Suppressor macrophage (primary cell): ENCODE results near the gene GRIP2.

ENCODE experiments used
- DNase-seq, 4 experiments: peaks; one replicate each; pipeline ENCODE4 v3.0.0-alpha.2; 2020 to 2022

GRIP2 gene

DNA sequence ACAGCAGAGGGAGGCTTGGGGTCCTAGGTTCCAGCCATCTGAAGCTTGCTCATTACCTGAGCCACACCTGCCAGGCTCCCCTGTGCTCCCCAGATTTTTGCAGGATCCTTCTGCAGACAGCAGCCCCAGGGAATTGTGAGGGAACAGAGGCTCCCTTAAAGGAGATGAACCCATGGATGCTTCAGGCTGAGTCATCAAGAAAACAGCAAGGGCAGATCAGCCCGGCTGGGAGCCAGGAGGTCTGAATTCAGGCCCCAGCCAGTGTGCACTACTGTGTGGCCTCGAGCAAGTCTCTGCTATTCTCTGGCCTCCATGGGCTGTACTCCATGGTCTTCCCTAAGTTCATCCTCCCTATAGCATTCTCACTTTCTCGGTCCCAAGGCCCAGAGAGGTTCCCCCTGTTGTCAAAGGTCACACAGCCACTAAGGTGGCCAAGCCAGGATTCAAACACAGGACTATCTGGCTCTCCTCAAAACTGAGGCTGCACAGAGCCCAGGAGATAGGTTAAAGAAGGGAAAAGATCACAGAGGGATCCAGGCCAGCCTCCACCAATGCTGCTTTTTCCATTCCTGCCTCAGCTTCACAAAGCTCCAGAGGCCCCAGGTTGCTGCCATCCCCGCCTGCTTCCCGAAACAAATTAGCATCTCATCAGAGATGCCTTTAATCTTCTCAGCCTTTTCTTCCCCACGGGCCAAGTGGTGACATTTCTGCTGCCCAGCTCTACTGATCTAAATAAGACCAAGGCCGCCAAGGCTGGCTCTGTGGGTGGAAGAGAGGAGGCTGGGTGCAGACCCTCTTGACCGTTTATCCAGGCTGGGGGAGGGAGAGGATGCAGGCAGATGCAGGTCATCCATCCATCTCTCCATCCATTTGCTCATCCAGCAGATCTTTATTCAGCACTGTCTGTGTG, 21.2 kb upstream of the GRIP2 start:
- no peak for DNase-seq

DNA sequence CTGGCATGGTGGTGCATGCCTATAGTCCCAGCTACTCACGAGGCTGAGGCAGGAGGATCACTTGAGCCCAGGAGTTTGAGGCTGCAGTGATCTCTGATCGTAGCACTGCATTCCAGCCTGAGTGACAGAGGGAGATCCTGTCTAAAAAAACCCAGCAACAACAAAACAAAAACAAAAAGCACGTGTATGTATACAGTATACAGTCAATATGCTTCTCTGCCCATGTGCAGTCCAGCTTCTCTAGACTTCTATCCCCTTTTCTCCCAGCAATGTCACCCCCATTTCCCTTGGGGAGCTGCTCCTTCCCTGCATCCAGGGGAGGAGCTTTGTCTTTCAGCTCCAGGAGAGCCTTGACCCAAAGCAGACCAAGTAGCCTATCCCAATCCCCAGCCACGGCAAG, 20.0 kb upstream of the GRIP2 start:
- no peak for DNase-seq

DNA sequence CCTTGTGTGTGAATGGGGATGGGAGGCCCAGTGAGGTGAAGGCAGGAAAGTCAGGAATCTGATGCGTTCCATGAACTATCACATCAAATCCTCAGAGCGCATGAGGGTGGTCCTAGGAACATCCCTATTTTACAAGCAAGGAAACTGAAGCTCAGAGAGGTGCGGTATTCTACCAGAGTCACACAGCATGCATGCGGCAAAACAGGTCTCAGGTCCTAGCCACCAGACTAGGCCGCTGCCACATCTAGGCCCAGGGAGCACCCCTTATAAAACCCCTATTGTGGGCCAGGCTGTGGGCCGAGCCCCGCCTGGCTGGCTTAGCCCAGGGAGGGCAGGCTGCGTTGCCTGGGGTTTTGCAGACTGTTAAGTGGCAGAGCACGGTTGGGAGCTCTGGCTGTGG, 17.9 kb upstream of the GRIP2 start:
- DNase-seq, result no peak

DNA sequence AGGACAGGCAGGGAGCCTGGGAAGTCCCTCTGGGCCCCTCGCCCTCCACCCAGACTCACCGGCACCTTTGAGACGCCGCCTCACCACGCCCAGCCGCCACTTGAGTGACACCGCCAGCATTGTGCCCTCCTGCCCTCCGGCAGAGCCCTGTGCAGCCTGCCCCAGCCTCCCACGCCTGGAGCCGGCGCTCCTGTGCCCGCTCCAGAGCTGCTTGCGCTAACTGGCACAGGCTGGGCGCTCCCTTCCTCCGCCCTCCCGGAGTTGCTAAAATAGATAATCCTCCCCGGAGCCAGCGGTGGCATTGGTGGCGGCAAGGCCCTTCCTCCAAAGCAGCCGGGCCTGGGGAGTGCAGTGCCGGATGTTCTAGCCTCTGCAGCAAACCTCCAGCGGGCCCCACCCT, 15.7 kb upstream of the GRIP2 start:
- peak in 1 of 4 experiments; percentile 27 for DNase-seq

DNA sequence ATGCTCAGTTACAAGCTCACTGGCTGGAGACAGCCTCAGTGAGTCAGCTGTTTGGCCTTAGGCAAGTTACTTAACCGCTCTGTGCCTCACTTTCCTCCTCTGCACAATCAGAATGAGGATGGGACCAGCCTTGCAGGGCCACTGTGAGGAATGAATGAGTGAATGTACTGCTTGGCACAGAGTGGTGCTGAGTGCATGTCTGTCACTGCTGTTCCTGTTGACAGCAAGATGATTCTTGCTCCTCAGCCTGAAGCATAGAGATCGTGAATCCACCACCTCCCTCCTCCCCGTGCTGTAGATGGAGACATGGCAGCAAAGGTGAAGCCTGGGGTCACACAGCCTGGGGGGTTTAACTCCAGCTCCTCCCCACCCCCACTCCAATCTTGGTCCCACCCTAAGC, 14.6 kb upstream of the GRIP2 start:
- DNase-seq, result no peak

DNA sequence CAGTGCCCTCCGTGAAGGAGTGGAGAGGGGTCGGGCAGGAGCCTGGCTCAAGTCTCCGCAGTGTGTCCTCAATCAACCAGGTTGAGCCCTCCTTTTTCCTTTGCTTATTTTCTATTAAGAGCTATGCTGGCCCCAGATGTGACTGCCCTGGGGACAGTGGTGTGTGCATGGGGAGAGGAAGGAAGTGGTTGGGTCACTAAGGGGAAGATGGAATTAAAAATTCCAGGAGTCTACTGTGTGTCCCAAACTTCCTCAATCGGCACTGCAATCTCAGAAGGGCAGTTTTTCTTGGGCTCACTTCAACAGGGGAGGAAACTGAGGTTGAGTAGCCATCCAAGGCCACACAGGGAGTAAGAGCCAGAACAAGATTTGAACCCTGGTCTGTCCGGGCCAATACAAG, 13.7 kb upstream of the GRIP2 start:
- peak; percentile 33 to 72 (median 59) for DNase-seq

DNA sequence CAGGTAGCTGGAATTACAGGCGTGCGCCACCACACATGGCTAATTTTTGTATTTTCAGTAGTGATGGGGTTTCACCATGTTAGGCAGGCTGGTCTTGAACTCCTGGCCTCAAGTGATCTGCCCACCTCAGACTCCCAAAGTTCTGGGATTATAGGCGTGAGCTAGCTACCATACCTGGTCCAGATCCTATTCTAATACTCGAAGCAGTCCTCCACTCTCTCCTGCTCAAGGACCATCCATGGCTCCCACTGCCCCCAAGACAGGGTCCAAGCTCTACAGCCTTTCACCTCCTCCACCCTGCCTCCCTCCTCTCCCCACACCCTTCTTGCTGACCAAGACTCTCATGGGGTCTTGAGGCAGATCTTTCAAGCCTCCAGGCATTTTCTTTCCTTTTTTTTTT, 12.6 kb upstream of the GRIP2 start:
- DNase-seq, result no peak

DNA sequence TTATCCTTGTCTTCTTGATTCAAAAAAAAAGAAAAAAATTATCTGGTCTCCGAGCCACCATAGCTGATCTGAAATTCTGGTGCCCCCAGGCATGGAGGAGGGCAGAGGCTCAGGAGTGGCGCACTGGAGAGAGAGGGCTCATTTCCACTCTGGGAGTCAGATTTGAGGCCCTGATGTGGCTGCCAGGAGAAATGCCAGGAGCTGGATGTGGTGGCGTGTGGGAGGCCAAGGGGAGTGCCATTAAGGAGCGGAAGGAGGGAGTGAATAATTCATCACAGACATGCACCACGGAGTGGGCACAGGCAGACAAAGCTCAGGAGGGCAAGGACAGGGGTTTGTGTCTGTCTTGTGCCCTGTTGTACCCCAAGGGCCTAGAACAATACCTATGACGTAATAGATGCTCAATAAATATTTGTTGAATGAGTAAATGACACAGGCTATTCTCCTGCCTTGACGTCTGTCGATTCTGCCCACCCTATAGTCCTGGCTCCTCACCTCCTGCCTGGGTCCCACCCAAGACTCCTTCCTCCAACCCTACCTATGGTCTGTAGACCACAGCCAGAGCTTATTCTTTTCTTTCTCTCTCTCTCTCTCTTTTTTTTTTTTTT, 12.0 kb upstream of the GRIP2 start:
- no peak for DNase-seq

DNA sequence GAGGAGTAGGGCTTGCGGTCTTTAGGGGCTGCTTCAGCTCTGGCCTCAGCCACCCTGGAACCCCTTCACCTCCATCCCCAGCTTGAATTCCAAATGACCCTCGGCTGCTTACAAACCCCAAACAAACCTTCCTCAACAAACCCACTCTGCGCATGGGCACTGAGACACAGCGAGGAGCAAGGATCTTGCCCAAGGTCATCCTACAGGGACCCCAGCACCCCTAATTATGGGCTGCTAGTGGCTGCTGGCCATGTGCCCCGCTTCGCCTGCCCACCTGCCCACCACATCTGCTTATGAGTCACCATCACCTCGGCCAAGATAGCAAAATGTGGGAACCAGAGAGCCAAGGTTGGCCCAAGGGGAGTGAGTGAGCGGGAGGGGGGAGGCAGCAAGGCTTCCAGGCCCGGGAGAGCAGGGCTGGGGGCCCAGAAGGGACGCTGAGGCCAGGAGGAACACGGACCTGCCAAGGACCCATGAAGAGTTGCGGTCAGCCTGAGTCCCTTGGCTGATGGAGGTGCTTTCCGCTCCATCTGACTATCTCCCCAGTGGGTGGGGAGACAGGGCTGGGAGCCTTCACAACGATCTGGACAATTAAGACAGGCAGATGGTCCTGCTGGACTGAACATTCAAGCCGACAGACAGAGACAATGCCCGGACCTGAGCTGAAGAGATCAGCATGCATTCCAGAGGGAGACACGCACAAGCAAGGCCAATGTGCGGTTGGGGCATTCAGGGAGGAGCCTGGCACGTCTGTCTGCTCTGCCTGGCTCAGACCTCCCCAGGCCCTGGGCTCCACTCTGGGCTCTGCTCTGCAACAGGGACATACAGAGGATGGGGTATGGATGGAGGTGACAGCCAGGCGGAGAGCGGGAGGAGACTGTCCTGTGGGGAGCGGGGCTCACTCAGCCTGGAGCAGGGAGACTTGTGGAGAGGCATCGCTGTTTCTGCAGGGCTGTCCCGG, 10.8 kb upstream of the GRIP2 start:
- DNase-seq, result no peak

DNA sequence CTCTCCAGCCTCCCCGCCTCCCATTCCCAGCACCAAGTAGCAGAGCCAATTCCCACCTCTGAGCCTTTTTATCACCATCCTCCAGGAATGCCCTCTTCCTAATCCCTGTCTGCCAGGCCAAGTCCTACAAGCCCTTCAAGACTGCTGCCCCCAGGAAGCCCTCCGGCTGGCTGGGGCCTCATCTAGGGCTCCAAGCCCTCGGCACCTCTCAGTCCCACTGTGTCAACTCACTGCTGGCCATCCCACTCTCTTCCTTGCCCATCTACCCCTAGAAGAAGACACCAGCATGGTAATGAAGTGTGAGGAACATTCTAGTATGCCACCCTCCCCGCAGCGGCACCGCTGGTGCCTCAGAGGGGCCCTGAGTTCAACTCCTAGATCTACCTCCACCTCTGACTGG, 10.0 kb upstream of the GRIP2 start:
- no peak for DNase-seq

DNA sequence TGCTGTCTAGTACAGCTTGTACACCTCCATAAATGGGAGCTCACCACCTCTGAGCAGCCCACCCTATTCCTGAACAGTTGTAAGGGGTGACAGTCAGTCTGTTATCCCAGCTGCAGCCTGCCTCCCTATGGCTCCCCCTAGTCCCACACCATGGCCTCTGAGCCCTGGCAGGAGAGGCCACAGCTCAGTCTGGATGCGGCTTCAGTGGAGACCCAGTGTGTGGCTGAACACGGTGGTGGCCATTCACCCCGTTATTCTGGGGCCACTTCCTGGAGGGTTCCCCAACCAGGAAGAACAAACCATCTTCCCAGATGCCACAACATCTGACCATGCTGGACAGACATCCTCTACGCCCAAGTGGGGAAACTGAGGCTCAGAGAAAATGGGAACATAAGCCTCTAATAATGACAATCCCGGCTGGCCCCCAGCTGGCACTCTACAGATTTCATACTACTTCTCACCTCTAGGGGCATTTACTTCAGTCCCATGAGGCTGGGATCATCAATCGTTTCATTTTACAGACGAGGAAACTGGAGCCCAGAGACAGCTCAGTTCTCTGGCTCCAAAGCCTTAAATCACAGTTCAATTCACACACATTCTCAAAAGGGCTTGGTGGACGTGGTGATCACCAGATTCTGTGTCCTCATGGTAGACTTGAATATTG, 9.2 kb upstream of the GRIP2 start:
- DNase-seq, result peak; percentile 16 to 30 (median 22)

DNA sequence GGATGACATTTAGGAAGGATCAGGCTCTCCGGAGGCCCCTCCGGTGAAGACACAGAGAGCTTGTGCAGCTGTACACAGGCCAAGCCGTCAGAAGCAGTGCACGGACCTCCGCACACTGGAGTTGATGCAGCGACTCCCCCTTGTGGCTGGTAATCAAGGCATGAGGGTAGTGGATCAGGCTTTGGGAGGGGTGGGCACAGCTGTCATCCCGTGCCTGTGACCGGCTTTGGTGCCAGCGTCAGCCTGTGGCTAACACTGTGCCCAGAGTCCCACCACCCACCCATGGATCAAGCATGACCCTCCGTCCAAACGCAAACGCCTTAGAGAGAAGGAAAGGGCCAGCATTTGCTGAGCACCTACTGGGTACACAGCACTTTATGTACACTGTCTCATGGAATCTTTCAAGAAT, 8.2 kb upstream of the GRIP2 start:
- DNase-seq, result peak; percentile 57 to 77 (median 68)

DNA sequence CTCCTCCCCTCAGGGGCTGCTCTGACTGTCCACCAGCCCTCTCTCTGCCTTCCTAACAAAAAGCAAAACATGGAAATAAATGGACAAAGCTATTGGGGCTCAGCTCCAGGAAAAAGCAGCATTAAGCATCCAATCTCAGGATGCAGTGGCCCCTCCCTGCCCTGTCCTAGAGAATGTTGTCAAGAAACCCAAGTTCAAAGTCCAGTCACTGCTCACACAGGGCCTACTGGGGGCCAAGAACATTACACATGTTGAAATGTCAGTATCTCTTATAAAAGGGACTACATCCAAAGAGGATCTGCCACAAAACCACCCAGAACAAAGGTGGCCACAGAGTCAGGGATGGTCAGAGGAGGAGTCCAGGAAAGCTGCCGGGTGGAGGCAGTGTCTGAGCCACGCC, 7.6 kb upstream of the GRIP2 start:
- DNase-seq, result no peak

DNA sequence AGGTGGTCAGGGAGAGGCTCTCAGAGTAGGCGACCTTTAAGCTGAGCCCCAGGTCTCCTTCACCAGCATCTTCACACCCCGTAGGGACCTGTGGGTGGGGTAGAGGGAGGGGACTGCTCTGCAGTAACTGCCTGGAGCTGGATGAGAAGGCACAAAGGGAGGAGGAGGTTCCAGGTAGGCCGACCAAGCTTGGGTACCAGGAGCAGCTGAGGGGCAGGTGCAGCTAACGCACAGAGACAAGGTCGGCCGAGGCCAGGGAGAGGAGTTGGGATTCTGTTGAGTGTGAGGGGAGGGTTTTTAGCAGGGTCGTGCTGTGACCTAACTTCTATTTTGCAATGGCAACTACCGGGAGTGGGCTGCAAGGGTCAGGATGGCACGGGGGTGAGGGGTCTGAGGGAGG, 5.9 kb upstream of the GRIP2 start:
- no peak for DNase-seq

DNA sequence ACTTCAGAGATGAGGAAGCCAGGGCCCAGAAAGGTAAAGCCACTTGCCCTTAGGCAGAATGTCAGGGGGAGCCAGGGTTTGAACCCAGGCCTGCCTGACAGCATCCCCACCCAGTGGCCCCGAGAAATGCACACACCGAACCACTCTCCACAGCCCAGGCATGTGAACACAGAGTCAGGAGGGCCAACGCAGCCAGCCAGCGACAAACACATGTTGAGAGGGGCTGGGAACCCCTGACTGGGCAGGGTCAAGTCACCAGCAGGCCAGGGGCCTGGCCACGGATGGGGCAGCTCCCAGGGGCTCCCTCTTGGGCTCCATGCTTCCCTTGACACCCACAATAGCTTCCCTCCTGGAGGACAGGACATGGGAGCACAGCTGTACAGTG, 5.1 kb upstream of the GRIP2 start:
- DNase-seq, result no peak

DNA sequence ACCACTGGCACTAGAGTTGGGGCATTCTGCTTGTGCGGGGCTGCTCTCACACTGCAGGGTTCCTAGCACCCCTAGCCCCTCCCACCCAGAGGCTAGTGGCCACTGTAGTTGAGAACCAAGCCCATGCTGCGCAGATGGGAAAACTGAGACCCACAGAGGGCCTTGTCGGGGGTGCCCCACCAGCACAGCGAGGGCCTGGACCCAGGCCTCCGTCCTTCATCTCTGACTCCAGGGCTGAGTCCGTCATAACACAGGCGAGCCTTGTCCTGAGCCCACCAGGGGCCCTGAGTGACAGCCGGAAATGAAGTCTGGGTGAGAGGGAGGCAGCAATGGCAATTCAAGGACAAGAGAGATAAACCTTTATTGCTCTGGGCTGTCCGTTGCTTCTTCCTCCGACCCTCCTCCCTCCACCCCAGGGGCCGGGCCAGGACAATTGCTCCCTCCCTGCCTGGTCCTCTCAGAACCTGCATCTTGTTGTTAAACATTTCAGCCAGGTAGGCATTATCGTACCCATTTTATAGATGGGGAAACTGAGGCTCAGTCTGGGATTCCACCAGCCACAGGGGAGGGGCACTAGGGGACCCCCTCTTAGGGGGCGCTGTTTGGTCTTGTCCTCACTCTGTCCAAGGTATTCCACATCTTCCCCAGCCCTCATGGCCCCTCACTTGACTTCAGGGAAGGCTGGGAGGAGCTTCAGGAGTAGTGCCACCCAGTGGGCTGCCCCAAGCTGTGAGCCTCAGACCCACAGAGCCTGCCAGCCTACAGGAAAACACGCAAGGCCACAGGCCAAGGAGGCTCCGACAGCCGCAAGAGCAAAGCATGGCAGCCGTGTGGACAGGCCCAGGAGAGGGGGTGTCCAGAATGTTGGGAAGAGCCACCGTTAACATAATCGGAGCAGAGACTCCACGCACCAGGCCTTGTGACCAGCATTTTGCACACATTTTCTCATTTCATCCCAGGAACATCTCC, 4.4 kb upstream of the GRIP2 start:
- DNase-seq, result no peak

DNA sequence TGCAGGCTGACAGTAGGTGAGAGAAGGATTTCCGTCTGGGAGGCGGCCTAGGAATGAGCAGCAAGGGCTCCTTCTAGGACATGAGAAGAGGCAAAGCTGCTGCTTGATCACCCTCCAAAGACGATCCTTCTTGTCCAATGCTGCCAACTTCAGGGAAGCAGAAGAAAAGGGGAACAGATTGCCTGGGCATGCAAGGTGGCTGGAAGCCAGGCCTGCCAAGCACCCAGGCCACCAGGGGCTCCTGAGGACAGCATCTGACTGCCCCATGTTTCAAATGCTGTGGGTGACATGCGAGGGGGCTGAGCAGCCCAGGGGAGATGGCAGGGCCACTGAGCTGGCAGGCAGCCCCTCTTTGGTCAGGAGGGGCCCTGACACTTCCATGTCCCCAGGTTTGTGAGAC, 3.3 kb upstream of the GRIP2 start:
- DNase-seq, result no peak

DNA sequence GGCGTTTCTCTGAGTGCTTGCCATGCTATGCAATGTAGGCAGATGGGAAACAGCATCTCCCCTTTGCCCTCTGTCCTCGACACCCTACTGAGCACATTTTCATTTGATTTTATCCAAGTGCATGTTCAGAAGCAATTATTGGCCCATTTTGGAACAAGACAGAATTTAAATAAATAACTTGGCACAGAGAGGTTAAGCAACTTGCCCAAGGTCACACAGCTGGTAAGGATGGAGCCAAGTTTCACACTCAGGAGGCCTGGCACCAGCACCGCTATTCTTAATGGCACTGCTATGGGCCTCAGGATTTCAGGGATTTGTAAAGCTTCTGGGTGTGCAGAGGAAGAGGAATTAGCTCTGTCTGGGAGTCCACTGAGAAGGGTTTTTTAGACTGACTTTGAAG, 2.5 kb upstream of the GRIP2 start:
- DNase-seq, result no peak

DNA sequence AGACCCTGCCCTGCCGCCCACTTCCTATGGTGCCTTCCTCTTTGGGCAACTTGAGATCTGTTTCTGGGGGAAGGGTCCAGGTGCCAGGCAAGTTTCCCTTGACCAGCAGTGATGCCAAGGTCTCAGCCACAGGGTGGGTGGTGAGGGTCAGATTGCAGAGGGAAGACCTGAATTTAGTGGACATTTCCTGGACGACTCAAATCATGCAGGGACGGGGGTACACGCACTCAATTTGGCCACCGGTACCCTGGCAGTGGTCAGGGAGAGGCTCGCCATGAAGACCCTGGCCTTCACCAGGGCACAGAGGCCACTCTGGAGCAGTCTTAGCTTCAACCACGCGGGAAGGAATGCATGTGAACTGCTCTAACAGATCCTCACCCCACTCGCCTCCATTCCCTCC, 1.5 kb upstream of the GRIP2 start:
- no peak for DNase-seq

DNA sequence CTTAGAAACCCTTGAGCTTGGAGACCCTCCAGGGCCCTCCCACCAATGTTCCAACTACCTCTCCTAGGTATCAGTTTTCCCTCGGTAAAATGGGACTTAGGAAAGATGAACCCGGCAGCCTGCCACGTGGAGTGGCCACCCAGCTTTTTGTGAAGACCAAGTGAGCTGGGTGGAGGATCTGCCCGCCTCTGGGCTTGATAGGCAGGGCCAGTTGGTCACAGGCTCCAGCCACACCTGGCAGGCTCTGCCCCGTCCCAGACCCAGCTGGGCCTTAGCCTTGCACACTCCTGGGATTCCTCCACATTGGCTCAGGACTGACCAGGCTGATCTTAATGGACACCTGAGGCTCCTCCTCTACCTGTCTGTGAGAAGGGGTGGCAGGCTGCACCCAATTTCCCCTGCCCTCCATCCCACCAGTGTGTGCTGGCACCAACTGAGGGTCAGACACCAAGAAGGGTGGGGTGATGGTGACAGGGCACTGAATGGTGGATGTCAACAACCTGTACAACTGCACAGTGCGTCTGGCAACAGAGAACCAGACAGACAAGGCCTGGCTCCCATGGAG, 761 bp upstream of the GRIP2 start:
- no peak for DNase-seq

DNA sequence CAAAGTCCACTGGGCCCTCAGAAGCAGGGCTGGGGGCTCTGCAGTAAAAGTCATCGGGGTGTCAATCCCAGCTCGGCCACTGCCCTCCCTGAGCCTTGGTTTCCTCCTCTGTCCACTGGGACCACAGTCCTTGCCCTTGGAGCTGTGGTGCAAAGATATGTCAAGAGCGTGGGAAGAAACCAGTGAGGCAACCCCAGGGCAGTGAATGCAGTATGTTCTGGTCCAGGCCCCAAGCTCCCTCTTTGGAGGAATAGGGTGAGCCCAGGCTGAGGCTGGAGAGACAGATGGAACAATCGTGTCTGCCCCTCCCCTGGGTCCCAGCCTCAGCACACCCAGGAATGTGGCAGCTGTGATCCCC, 779 bp downstream of the GRIP2 start:
- no peak for DNase-seq
